GM18873 (cell line): ENCODE results near the gene HABP4.

Source experiments
- ATAC-seq: cut with Tn5 transposase; IDR thresholded peaks from one replicate; pipeline ENCODE4 v1.9.1; 2021; ENCODE audit warnings: mild to moderate bottlenecking, moderate library complexity, moderate number of reproducible peaks; ENCODE audit not compliant: unreplicated experiment, low FRiP score

Gene HABP4

DNA sequence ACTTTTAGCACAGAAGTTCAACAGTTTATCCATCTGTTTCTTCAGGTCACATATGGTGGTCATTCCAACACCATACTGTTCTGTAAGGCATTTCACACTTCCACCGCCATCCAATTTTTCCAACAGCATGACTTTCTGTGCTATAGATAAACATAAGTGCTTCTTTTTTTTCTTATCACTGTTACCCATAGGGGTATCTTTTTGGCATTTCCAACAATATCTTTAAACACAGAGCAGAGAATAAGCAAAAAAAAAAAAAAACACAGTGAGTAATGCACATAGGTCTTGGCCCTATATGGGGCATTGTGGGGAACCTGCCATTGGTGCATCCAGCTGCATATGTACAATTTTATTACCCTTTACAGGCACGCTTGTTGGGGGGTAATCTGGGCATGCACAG, 19.6 kb upstream of the HABP4 start:
- no peak for ATAC-seq

DNA sequence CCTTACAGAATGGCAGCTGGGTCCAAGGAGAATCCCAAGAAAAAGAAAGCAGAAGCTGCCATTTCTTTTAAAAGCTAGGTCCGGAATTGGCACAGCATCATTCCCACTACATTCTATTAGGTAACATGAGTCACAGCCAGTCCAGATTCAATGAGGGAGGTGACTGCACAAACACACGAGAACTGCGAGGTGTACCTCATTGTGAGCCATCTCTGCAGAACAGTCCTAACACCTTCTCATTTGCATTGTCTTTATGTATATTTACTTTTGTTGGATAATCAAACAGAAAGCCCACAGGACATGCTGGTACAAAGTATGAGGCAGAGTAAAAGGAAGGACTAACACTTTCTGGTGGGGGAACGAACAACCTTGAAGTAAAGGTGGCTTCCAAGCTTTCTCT, 14.6 kb upstream of the HABP4 start:
- ATAC-seq, result no peak

DNA sequence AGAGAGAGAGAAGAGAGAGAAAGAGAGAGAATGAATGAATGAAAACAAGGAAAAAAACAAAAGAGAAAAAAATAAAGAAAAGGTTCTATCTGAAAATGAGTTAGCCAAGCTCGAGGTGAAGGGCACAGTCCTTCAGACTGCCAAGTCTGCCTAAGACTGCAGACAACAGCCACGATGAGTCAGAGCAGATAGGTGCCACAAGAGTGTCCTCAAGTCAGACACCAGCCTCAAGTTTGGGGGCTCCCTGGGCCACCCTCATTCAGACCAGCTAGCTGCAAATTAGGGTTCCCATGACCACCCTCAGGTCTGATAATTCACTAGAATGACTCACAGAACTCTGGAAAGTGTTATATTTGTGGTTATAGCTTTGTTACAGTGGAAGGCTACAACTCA, 13.9 kb upstream of the HABP4 start:
- no peak for ATAC-seq

DNA sequence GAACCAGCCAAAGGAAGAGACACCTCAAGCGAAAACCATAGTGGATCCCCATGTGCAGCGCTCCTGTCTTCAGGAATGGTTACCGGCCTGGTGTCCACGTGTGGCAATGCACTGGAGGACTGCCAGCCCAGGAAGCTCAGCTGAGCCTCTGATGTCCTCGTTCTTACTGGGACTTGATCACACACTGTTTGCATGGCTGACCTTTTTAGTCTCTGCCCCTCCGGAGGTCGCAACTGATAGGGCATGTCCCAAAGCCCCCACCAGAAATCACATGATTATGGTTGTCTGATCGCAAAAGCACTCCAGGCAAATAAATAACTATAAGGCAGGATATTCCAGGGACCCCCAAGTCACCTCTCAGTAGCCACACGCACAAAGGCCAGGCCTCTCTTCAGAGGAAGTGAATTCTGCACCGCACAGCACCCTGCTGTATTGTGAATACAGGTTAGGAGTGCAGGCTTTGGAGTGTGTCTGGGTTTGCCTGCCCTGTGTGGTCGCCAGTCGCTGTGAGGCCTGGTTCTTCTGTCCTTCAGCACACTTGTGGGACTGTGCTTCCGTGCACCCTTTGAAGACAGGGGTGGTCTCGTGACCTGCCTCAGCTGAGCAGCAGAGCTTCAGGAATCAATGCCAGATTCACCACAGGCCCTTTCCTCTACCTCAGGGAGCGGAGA, 13.4 kb upstream of the HABP4 start:
- ATAC-seq, result no peak

DNA sequence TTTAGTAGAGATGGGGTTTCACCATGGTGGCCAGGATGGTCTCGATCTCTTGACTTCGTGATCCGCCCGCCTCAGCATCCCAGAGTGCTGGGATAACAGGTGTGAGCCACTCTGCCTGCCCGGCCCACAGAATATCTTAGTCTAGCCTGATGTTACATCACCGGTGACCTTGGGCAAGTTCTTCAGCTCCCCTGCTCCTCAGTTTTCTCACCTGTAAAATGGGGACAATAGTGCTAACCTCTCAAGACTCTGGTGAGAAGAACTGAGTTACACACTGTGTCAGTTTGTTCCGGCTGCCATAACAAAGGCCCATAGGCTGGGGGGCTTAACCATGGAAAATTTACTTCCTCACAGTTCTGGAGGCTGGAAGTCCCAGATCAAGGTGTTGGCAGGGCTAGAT, 12.5 kb upstream of the HABP4 start:
- no peak for ATAC-seq

DNA sequence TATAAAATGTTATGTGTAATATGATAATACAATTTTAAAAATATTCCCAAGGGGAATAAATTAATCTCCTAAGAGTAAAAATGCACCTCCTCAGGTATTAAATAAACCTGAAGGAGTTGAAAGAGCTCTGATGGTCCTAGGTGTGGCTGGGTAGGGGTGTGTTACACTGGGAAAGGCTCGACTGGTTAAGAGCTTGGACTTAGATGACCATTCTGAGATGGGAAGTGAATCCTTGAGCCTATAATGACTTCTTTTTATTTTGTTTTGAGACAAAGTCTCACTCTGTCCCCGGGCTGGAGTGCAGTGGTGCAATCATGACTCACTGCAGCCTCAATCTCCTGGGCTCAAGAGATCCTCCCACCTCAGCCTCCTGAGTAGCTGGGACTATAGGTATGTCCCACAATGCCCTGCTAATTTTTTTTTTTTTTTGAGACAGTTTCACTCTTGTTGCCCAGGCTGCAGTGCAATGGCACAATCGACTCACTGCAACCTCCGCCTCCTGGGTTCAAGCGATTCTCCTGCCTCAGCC, 9.2 kb upstream of the HABP4 start:
- ATAC-seq, result no peak

DNA sequence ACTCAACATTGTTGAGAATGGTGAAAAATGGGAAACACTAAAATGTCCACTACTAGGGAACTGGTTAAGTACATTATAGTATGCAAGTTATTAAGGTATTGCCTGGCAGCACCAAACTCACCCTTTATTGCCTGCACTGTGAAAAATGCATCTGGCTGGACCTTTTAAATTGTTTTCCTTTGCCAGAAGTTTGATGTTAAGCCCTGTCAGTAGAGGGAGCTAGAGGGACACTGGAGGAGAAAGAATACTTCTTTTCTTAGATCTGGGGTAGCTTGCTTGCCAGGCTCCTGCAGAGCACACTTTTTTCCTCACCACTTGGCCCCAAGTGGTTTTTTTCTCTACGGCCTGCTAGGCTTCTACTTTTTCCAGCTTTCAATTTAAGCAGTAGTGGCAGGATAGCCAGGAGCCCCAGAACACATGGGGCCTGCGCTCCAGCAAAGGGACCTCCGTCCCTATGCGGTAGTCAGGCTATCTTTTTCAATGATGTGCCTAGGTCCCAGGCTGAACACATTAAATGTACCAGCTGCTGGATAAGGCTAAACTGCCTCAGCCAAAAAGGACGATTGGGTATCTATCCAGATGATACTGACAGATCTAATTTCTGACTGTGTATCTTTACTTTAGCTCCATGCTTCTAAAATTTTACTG, 8.0 kb upstream of the HABP4 start:
- no peak for ATAC-seq

DNA sequence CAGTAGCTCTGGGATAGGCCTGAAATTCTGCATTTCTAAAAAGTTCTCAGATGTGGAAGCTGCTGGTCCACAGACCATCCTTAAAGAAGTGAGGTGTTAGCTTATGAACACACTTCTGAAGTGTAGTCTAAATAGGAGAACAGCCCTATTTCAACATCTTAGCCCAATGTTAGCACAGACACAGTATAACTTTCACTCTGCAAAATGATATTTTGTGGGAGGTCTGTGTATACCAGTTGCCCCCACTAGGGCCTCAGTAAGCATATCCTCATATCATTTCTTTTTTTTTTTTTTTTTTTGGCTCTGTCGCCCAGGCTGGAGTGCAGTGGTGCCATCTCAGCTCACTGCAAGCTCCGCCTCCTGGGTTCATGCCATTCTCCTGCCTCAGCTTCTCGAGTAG, 7.5 kb upstream of the HABP4 start:
- no peak for ATAC-seq

DNA sequence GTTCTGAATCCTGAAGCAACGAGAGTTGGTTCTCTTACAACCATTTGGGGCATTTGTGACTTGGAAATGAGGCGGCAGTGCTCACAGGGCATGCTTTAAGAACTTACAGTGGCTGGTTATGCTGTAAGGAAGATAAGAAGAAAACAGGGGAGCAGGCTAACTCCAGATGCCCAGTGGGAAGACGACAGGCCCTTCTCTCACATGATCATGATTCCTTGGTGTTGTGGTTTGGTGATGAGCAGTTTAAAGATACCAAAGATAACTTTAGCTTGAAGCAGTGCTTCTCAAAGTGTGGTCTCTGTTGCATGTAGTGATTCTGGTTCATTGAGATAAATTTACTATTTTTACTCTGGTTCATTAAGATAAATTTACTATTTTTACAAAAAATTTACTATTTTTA, 2.6 kb upstream of the HABP4 start:
- no peak for ATAC-seq

DNA sequence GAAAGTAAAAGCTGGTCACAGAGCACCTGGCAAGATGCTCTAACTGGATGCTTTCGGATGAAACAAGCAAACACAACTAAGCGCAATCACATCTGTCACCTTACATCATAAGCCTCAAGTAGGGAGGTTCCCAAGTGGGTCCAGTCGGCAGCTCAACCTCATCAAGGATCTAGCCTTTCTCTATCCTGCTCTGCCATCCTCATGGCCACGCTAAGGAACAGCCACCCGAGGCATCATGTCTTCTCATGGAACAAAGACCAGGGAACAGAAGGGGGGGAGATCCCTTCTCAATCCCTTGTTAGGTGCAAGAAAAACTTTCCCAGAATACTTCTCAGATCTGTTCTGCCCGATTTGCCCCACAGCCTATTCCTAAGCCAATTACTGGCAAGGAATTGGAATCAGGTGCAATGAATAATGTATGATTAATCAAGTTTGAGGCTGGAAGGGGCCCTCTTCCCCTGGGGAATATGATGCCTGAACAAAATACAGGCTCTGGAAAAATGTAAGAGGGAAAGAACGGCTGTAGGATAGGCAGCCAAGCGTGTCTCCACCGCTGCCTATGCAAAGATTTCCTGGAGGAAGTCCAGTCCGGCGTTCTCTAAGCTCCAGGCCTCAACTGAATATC, 1.3 kb upstream of the HABP4 start:
- no peak for ATAC-seq

DNA sequence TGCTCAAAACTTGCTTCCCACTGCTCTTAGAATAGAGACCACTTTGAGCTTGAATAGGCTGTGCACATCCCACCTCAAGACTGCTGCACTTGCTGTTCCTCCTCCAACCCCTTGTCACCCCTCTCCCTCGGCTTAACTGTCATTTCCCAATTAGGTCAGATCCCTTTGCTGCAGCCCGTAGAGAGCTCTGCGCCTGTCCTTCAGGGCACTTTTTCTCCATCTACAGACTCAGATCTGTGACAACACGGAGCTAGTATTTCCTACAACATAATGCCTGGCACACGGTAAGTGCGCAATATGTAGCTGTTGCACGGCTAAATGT, 485 bp upstream of the HABP4 start:
- peak; percentile 22 for ATAC-seq

DNA sequence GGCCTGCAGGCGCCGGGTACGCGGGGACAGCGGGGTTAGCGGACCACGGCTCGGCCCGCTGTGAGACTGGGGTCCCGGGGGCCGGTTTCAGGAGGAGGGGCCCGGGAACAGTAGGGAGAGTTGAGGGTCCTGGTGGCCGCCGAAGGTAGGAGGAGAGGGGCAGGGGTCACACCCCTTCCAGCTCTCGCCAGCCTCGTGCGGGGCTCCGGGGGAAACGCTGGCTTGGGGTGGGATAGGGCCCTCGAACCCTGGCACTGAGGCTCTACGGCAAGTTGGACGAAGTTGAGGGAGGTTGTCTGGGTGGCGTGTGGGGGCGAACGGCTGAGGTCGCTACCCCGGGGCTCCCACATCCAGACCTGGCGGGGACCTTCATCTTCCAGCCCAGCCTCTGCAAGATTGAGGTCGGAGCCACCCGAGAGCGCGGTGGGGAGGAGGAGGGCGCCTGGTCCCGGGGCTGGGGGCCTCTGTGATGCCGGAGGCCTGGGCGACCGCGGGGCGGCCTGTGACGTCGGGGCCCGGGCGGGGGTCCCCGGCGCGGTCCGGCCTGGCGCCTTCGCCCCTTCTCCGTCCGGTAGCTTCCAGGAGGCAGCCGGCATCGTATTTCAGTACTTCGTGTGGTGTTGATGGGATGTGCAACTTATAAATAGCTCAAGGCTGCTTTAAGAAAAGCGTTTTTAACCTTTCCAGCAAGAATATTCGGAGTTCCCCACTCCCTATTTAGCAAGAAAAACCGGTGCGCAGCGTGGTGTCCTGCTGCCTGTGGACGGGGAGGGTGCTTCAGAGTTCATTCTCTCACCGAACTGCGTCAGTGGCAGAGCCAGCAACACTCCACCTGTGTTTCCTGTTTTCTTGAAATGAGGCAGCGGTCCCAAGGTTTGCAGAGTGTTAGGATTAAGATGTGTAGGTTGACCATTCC, 902 bp downstream of the HABP4 start:
- no peak for ATAC-seq

DNA sequence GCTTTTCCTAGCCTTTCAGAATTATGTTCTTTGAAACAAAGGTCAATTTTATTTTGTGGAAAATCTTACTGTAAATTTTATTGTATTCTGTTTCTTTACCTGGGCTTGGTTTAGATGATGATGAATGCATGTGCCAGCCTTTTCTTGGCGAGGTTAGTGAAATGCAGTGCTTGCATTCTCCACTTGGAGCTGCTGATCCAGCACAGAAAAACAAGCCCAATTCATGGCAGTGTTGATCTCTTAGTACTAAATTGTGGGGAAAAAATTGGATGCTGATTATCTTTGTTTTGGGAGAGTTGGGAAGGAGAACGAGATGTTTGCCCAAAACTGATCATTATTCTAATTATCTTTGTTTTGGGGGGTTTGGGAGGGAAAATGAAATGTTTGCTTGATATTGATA, 3.7 kb downstream of the HABP4 start:
- no peak for ATAC-seq

DNA sequence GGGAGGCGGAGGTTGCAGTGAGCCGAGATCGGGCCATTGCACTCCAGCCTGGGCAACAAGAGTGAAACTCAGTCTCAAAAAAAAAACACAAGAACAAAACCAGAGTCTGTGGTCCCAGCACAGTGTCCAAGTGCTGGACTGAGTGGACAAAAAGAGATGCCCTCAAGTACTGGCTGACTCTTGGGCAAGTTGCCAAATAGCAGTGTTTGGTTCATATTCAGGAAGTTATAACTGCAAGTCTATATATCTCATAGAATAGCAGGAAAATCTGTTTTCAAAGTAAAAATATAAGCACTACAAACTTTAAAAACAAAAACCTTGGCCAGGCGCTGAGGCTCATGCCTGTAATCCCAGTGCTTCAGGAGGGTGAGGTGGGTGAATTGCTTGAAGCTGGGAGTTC, 7.3 kb downstream of the HABP4 start:
- ATAC-seq, result no peak

DNA sequence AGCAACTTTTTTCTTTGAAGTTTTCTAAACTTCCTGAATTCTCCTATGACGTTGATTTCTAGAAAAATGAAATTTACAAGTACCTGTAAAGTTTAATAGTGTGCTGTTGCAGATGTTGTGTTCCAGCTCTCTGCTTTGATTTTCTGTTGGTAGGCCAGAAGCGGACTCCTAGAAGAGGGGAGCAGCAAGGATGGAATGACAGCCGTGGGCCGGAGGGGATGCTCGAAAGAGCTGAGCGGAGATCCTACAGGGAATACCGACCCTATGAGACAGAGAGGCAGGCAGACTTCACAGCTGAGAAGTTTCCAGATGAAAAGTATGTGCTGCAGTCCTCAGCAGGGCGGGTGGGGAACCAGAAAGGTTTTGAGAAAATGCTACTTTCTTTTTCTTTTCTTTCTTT, 8.3 kb downstream of the HABP4 start:
- no peak for ATAC-seq

DNA sequence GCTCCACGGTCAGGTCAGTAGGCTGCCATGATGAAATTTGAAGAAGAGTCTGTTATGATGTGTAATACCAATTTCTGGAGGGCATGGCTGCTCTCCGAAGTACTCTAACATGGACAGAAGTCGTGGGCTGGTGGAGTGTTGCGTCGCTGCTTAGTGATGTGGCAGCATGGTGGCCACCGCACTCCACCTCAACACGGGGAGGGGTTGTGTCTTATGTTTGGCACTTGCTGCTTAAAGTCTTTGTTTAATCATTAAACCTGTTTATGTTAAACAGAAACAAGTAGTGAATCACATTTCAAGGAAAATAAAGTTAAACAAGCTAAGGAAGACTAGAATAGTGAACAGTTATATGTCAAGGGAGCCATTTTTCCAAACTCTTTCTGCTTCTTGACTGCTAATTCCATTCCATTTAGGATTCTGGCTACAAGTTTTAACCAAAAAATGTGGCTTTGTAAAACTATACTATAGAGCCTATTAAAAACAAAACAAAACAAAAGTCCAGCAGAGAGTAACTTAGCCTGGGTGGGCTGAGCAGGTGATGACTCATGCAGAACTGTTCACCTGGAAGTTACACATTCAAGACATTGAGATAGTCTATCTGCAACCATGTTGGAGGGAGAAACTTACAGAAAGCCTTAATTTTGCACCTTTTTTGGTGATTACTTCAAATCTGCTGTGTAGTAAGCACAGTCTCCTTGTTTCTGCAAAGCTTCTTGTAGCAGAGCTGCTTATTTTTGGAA, 9.5 kb downstream of the HABP4 start:
- no peak for ATAC-seq

DNA sequence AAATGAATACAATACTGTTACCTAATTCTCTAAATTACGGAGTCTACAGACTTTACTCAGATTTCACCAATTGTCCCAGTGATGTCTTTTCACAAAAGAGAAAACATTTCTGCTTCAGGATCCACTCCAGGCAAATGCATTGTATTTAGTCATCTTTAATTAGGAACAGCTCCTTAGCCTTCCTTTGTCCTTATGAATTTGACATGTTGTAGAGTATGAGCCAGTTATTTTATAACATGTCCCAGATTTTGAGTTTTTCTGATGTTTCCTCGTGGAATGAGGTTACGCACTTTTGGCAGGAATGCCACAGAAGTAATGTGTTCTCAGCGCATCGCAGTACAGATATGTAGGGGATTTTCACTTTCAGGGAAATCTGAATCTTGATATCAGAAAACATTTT, 10.5 kb downstream of the HABP4 start:
- ATAC-seq, result no peak

DNA sequence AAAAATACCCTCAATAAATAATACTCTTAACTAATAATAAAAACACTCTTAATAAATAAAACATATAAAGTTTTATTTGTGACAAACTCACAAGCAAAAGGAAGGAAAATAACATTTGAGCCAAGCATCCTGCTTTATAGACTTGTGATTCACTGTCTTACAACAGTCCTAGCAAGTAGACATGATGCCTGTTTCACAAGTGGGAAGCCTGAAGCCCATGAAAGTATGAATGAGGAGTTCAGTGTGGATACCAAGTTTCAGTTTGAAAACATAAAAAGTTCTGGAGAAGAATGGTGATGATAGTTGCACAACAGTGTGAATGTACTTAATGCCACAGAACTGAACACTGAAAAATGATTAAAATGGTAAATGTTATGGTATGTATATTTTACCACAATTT, 10.9 kb downstream of the HABP4 start:
- ATAC-seq, result no peak

DNA sequence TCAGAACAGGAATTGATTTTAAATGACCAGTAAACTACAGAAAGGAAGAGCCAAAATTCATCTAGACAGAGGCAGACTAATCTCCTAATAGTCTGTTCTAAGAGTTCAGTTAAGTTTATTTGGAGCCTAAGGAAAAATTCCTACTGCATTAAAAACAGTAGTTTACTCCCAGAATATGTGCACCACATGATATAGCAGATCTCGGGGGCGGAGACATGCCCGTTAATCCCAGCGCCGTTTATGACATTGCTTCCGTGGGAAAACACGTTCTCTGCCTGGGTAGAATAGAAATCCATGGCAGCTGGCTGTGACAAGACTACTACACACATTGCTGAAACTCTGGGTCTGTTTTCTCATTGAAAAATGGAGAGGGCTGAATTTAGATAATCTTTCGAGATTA, 11.4 kb downstream of the HABP4 start:
- ATAC-seq, result no peak

DNA sequence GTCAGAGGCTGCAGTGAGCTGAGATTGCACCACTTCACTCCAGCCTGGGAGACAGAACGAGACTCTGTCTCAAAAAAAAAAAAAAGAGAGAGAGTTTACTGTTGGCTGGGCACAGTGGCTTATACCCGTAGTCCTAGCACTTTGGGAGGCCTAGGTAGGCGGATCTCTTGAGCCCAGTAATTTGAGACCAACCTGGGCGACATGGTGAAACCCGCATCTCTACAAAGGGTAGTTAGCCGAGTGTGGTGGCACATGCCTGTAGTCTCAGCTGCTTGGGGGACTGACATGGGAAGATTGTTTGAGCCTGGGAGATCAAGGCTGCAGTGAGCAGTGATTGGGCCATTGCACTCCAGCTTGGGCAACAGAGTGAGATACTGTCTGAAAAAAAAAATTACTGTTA, 12.6 kb downstream of the HABP4 start:
- ATAC-seq, result no peak
